HepG2 (cell line): ENCODE measurements around the gene CCDC88B. TPM values are rescaled to one million over a fixed set of nuclear protein-coding genes. Genes with fewer than 3 reads are reported as not detected.
A peak's percentile ranks its signal among the peaks of the same experiment; 100 is the strongest.

Experiments used
- HDAC1 ChIP-seq: sonication (generic); formaldehyde crosslinking; IDR thresholded peaks from 2 replicates; pipeline ENCODE4 v1.5.1; 2020; ENCODE audit warnings: mild to moderate bottlenecking, missing genetic modification reagents
- HIC2 ChIP-seq: sonication (generic); formaldehyde crosslinking; IDR thresholded peaks from 2 replicates; pipeline ENCODE4 v1.9.0; 2022; ENCODE audit warnings: low read depth, missing genetic modification reagents
- HNF4G ChIP-seq, 2 experiments: sonication (generic) in 1 of 2; formaldehyde crosslinking in 1 of 2; IDR thresholded peaks; 2 replicates each; pipeline versions ENCODE4 v1.4.0 to v1.6.1; 2011 to 2020; ENCODE audit warnings: borderline replicate concordance in 2 of 2, low read depth in 2 of 2, mild to moderate bottlenecking in 2 of 2, low read length in 1 of 2, missing genetic modification reagents in 1 of 2, moderate library complexity in 1 of 2
- IKZF1 ChIP-seq: fragments of 450-650 bp; IDR thresholded peaks from 2 replicates; pipeline ENCODE4 v1.7.1; 2016
- MYPOP ChIP-seq: sonication (generic); formaldehyde crosslinking; IDR thresholded peaks from 2 replicates; pipeline ENCODE4 v1.8.1; 2023; ENCODE audit warnings: mild to moderate bottlenecking, moderate library complexity, missing genetic modification reagents
- NR2F2 ChIP-seq: IDR thresholded peaks from 2 replicates; pipeline ENCODE4 v1.6.1; 2012; ENCODE audit warnings: low read depth, inconsistent platforms, borderline replicate concordance
- PAXIP1 ChIP-seq: sonication (generic); formaldehyde crosslinking; conservative IDR thresholded peaks from 2 replicates; pipeline ENCODE4 v1.4.0; 2020; ENCODE audit warnings: mild to moderate bottlenecking, missing genetic modification reagents, moderate library complexity
- PRMT3 ChIP-seq: sonication (generic); formaldehyde crosslinking; IDR thresholded peaks from 2 replicates; pipeline ENCODE4 v1.8.1; 2022; ENCODE audit warnings: low read depth, mild to moderate bottlenecking, moderate library complexity, missing genetic modification reagents, borderline replicate concordance
- TAF1 ChIP-seq: sonication (generic); formaldehyde crosslinking; IDR thresholded peaks from 2 replicates; pipeline ENCODE4 v1.4.0; 2020; ENCODE audit warnings: missing genetic modification reagents
- THAP7 ChIP-seq: sonication (generic); formaldehyde crosslinking; IDR thresholded peaks from 2 replicates; pipeline ENCODE4 v1.8.1; 2023; ENCODE audit warnings: mild to moderate bottlenecking, missing genetic modification reagents
- U2AF2 ChIP-seq: fragments of 200-400 bp; formaldehyde crosslinking; IDR thresholded peaks from 2 replicates; pipeline ENCODE4 v1.6.1; 2017; ENCODE audit warnings: low read depth, mild to moderate bottlenecking, low read length
- ZFP36 ChIP-seq: fragments of 150-350 bp; IDR thresholded peaks from 2 replicates; pipeline ENCODE4 v1.6.1; 2018; ENCODE audit warnings: borderline replicate concordance, low read length, low read depth; ENCODE audit not compliant: partially characterized antibody
- ZNF20 ChIP-seq: sonication (generic); formaldehyde crosslinking; IDR thresholded peaks from 2 replicates; pipeline ENCODE4 v1.4.0; 2020; ENCODE audit warnings: mild to moderate bottlenecking, moderate library complexity, missing genetic modification reagents
- ZNF30 ChIP-seq: sonication (generic); formaldehyde crosslinking; IDR thresholded peaks from 2 replicates; pipeline ENCODE4 v1.5.0; 2020; ENCODE audit warnings: mild to moderate bottlenecking, missing genetic modification reagents
- ZNF577 ChIP-seq: sonication (generic); formaldehyde crosslinking; IDR thresholded peaks from 2 replicates; pipeline ENCODE4 v1.4.0; 2020; ENCODE audit warnings: mild to moderate bottlenecking, low read depth, missing genetic modification reagents, borderline replicate concordance
- ZNF775 ChIP-seq: sonication (generic); formaldehyde crosslinking; IDR thresholded peaks from 2 replicates; pipeline ENCODE4 v1.4.0; 2020; ENCODE audit warnings: missing genetic modification reagents, mild to moderate bottlenecking, moderate library complexity, borderline replicate concordance
- ZNF800 ChIP-seq: sonication (generic); formaldehyde crosslinking; IDR thresholded peaks from 2 replicates; pipeline ENCODE4 v1.4.0; 2020; ENCODE audit warnings: missing genetic modification reagents
- polyA plus RNA-seq, 8 experiments: library from polyadenylated mRNA; depleted of rRNA in 3 of 8; stranded (reverse) in 7 of 8; unstranded in 1 of 8; fragments of >200 nt; fragmentation: Illumina TruSeq in 4 of 8; extraction: Trizol in 4 of 8; gene quantifications; 2 replicates each; pipeline versions ENCODE4 v1.2.1 to v1.2.3, GENCODE V29; 2011 to 2016; ENCODE audit warnings: low read depth in 4 of 8, missing spikeins in 1 of 8, mixed read lengths in 1 of 8; ENCODE audit not compliant: insufficient read depth in 1 of 8
- total RNA-seq, 5 experiments: library from RNA; depleted of rRNA; stranded (reverse); fragments of >200 nt; fragmentation: Illumina TruSeq; extraction: Trizol; gene quantifications; 2 replicates each; pipeline ENCODE4 v1.2.3, GENCODE V29; 2016; ENCODE audit warnings: low read depth in 1 of 5

The CCDC88B gene
- total and polyA plus RNA-seq, 2 of the 13 experiments (the other 11 are each of a cell fraction or from before 2014, with no cell fraction given): 3.6 to 4.8 TPM

- TF ChIP-seq THAP7: no peak
- TF ChIP-seq HDAC1 (CRISPR knock-in tag): no peak
- no peak for TF ChIP-seq ZFP36
- TF ChIP-seq MYPOP: no peak
- TF ChIP-seq U2AF2: no peak
- TF ChIP-seq NR2F2: no peak
- peak; percentile 75; the same call in 1 of the 2 replicates for TF ChIP-seq HIC2 (CRISPR knock-in tag)
- no peak for TF ChIP-seq TAF1 (CRISPR knock-in tag)
- no peak for TF ChIP-seq PAXIP1 (CRISPR knock-in tag)
- no peak for TF ChIP-seq ZNF577
- no peak for TF ChIP-seq HNF4G (IDR thresholded peaks at IDR 0.05; ENCODE audit: borderline replicate concordance, low read depth, low read length)
- no peak for TF ChIP-seq HNF4G (CRISPR knock-in tag; IDR thresholded peaks at IDR 0.05; ENCODE audit: borderline replicate concordance, low read depth)
- TF ChIP-seq ZNF775: no peak
- TF ChIP-seq PRMT3: no peak
- TF ChIP-seq IKZF1: 0 out of 2 replicates have a peak, but pooled peaks have one; percentile 47
- no peak for TF ChIP-seq ZNF20
- TF ChIP-seq ZNF800 (CRISPR knock-in tag): no peak
- no peak for TF ChIP-seq ZNF30 (CRISPR knock-in tag)
These were observed 8.2 kb upstream of the CCDC88B start (continued) for GRCh38 chr11:64331569-64332371.
